CD14-positive monocyte (primary cell): Measurements from ENCODE around the gene LEKR1. TPM values are rescaled to one million over a fixed set of nuclear protein-coding genes. Genes with fewer than 3 reads are reported as not detected.

Source experiments
- DNase-seq, 3 donors: peaks; one replicate each; pipeline ENCODE4 v3.0.0-alpha.2; 2011 to 2022
- H2AFZ ChIP-seq: 2 replicates; pipeline ENCODE4 v1.6.0; 2012; ENCODE audit warnings: mild to moderate bottlenecking, low read depth, low read length, inconsistent platforms; ENCODE audit not compliant: insufficient read depth, poor library complexity, severe bottlenecking
- H3K27ac ChIP-seq, 2 donors: 1 replicate in 1 of 2; 2 replicates in 1 of 2; pipeline ENCODE4 v1.5.1; 2012 to 2013; ENCODE audit warnings: low read length in 2 of 2, control low read depth in 1 of 2, inconsistent platforms in 1 of 2, low read depth in 1 of 2, mild to moderate bottlenecking in 1 of 2
- H3K27me3 ChIP-seq, 2 donors: one replicate each; pipeline versions ENCODE4 v1.6.0 to v1.6.1; 2011 to 2013; ENCODE audit warnings: low read length in 2 of 2; ENCODE audit not compliant: control insufficient read depth in 2 of 2, insufficient read depth in 2 of 2
- H3K36me3 ChIP-seq, 2 donors: replicated peaks in 1 of 2; 1 replicate in 1 of 2; 2 replicates in 1 of 2; pipeline versions ENCODE4 v1.5.1 to v1.6.1; 2012 to 2013; ENCODE audit warnings: low read length in 2 of 2, control low read depth in 1 of 2, inconsistent platforms in 1 of 2, mild to moderate bottlenecking in 1 of 2; ENCODE audit not compliant: insufficient read depth in 2 of 2, control insufficient read depth in 1 of 2
- H3K4me1 ChIP-seq, 2 donors: 1 replicate in 1 of 2; 2 replicates in 1 of 2; pipeline versions ENCODE4 v1.5.1 to v1.6.1; 2012 to 2013; ENCODE audit warnings: low read length in 2 of 2, control low read depth in 1 of 2, inconsistent platforms in 1 of 2, mild to moderate bottlenecking in 1 of 2, moderate library complexity in 1 of 2; ENCODE audit not compliant: insufficient read depth in 2 of 2, control insufficient read depth in 1 of 2
- H3K4me2 ChIP-seq: replicated peaks from 2 replicates; pipeline ENCODE3; 2012; ENCODE audit warnings: low read length, moderate library complexity, mild to moderate bottlenecking; ENCODE audit not compliant: poor library complexity, severe bottlenecking; ENCODE audit errors: extremely low read depth
- H3K4me3 ChIP-seq, 3 experiments: fragments of 200-600 bp in 1 of 3; sonication (generic) in 1 of 3; replicated peaks in 1 of 3; 1 replicate in 2 of 3; 2 replicates in 1 of 3; pipeline ENCODE4 v1.5.1; 2011 to 2013; ENCODE audit warnings: low read length in 3 of 3, mild to moderate bottlenecking in 3 of 3, control low read depth in 2 of 3, low read depth in 2 of 3, inconsistent platforms in 1 of 3, moderate library complexity in 1 of 3
- H3K79me2 ChIP-seq: 2 replicates; pipeline ENCODE4 v1.6.0; 2012; ENCODE audit warnings: mild to moderate bottlenecking, control low read depth, inconsistent platforms, low read length, moderate library complexity; ENCODE audit not compliant: insufficient read depth
- H3K9ac ChIP-seq: 2 replicates; pipeline ENCODE4 v1.6.0; 2017; ENCODE audit warnings: low read length, mild to moderate bottlenecking; ENCODE audit not compliant: insufficient read depth, poor library complexity, severe bottlenecking
- H3K9me3 ChIP-seq, 2 donors: replicated peaks in 1 of 2; 1 replicate in 1 of 2; 2 replicates in 1 of 2; pipeline versions ENCODE4 v1.5.1 to v1.6.1; 2012 to 2013; ENCODE audit warnings: low read length in 2 of 2, control low read depth in 1 of 2; ENCODE audit not compliant: control insufficient read depth in 1 of 2, insufficient read depth in 1 of 2
- H4K20me1 ChIP-seq: 2 replicates; pipeline ENCODE4 v1.6.0; 2012; ENCODE audit warnings: mild to moderate bottlenecking, low read length, control low read depth, moderate library complexity; ENCODE audit not compliant: insufficient read depth
- H3K27ac Mint-ChIP-seq, 7 donors: one replicate each; pipeline ENCODE4 v1.8.0; 2020; ENCODE audit warnings: mild to moderate bottlenecking in 7 of 7, mixed read lengths in 7 of 7, moderate library complexity in 6 of 7, inconsistent platforms in 2 of 7
- H3K27me3 Mint-ChIP-seq, 3 donors: one replicate each; pipeline ENCODE4 v1.8.0; 2021 to 2022; ENCODE audit warnings: low read depth in 3 of 3, mild to moderate bottlenecking in 3 of 3, mixed read lengths in 3 of 3, moderate library complexity in 3 of 3, inconsistent platforms in 1 of 3
- H3K36me3 Mint-ChIP-seq, 2 donors: one replicate each; pipeline ENCODE4 v1.8.0; 2020; ENCODE audit warnings: mixed read lengths in 2 of 2, inconsistent platforms in 1 of 2, mild to moderate bottlenecking in 1 of 2
- H3K4me1 Mint-ChIP-seq: one replicate; pipeline ENCODE4 v1.8.0; 2020; ENCODE audit warnings: mild to moderate bottlenecking, mixed read lengths
- H3K4me3 Mint-ChIP-seq, 2 donors: one replicate each; pipeline ENCODE4 v1.8.0; 2020; ENCODE audit warnings: mild to moderate bottlenecking in 2 of 2, mixed read lengths in 2 of 2, moderate library complexity in 1 of 2
- H3K9me3 Mint-ChIP-seq, 7 donors: one replicate each; pipeline ENCODE4 v1.8.0; 2020 to 2022; ENCODE audit warnings: mixed read lengths in 7 of 7, mild to moderate bottlenecking in 6 of 7, moderate library complexity in 6 of 7, inconsistent platforms in 2 of 7
- WGBS: methylation state at CpG from one replicate; pipeline ENCODE4 v1.1.5; 2013; ENCODE audit warnings: missing lambda C conversion rate; ENCODE audit not compliant: insufficient coverage; 5-methylcytosine and 5-hydroxymethylcytosine counted together
- intact Hi-C, 2 donors: fragments of 100-400 bp; cut with micrococcal nuclease; formaldehyde crosslinking; loops; one replicate each; pipeline versions ENCODE4 v1.15.0 to v1.15.1; 2023
- polyA plus RNA-seq, 3 donors: library from polyadenylated mRNA; depleted of rRNA in 1 of 3; unstranded in 2 of 3; stranded (reverse) in 1 of 3; fragments of 300-500 nt in 2 of 3; fragments of >200 nt in 1 of 3; fragmentation: Illumina TruSeq in 2 of 3; gene quantifications; 1 replicate in 2 of 3; 2 replicates in 1 of 3; pipeline ENCODE4 v1.2.3, GENCODE V29; 2012 to 2021
- TF ChIP-seq, protein P1 (sequence below): fragments of 200-600 bp; IDR thresholded peaks from one replicate; pipeline ENCODE4 v1.8.0; 2022; ENCODE audit warnings: antibody characterized with exemption, mild to moderate bottlenecking

The LEKR1 gene
- polyA plus RNA-seq, 3 donors = 0.51 to 0.80 TPM; not detected in 1

DNA sequence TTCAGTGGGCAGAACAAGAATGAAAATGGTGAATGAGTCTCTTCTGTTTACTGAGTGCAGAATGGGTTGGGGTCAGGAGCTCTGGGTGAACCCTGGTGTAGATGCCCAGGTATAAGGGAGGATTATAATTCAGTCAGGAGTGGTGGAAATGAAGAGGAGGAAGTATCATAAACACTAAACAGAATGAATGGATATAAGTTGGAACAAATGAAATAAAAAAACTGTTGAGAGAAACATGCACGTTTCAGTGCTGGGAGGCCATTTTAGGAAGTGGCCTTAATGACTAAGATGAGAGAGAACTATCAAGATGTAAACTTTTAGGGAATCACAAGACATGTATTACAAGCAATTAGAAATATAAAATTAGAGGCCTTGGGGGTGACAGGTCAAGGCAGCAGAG is 32.8 kb upstream of the LEKR1 start:
- no peak overlapping the region for H3K9ac ChIP-seq
- peaks cover 10 to 19% of the 10 kb centered on the region in 2 donors for H3K4me1 ChIP-seq
- Mint-ChIP-seq H3K36me3 (no peaks in the 10 kb centered on the region), H3K4me3 (no peak overlapping the region), H3K9me3 (no peaks in the 10 kb centered on the region), H3K27me3 (no peaks in the 10 kb centered on the region), H3K4me1 (peaks cover 26% of the 10 kb centered on the region), H3K27ac (peak overlapping the region in 5 of 7 donors; percentile 1 to 79 (median 39))
- H3K79me2 ChIP-seq = no peaks in the 10 kb centered on the region
- no peak overlapping the region for H2AFZ ChIP-seq
- H3K9me3 ChIP-seq = no peaks in the 10 kb centered on the region
- no peak overlapping the region for H3K4me2 ChIP-seq
- no peak overlapping the region for H3K4me3 ChIP-seq
- H3K36me3 ChIP-seq = no peaks in the 10 kb centered on the region
- no CpG with 5 or more reads among the region's 1 CpG for WGBS
- peak in 1 of 3 donors; percentile 27 for DNase-seq
- TF ChIP-seq, protein P1, sequence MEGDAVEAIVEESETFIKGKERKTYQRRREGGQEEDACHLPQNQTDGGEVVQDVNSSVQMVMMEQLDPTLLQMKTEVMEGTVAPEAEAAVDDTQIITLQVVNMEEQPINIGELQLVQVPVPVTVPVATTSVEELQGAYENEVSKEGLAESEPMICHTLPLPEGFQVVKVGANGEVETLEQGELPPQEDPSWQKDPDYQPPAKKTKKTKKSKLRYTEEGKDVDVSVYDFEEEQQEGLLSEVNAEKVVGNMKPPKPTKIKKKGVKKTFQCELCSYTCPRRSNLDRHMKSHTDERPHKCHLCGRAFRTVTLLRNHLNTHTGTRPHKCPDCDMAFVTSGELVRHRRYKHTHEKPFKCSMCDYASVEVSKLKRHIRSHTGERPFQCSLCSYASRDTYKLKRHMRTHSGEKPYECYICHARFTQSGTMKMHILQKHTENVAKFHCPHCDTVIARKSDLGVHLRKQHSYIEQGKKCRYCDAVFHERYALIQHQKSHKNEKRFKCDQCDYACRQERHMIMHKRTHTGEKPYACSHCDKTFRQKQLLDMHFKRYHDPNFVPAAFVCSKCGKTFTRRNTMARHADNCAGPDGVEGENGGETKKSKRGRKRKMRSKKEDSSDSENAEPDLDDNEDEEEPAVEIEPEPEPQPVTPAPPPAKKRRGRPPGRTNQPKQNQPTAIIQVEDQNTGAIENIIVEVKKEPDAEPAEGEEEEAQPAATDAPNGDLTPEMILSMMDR = no peak
- H3K27ac ChIP-seq = no peak overlapping the region
- H3K27me3 ChIP-seq = no peaks in the 10 kb centered on the region
- intact Hi-C loops = no loop called here
- no peaks in the 10 kb centered on the region for H4K20me1 ChIP-seq

DNA sequence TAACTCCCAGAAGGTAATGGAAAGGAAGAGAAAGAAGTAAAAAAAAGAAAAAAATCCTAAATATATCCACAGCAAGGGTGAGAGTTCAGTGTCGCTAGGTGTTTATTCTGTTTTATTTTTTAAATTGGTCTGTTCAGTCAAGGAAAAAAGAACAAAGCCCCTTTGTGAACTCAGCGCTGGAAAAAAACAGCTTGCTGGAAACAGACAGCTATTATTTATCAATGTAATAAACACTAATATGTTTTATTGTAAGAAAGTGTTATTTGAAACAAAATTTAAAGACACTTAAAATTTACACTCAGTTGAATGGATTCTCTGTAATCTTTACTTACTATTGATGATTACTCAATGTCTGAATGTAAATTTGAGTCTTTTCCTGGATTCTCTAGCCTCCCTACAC is 32.3 kb upstream of the LEKR1 start:
- WGBS = no CpG with 5 or more reads among the region's 2 CpGs
- Histone ChIP-seq H3K9ac (no peak overlapping the region), H2AFZ (no peak overlapping the region), H3K27me3 (no peaks in the 10 kb centered on the region), H3K9me3 (no peaks in the 10 kb centered on the region), H3K4me2 (no peak overlapping the region), H3K79me2 (no peaks in the 10 kb centered on the region), H3K27ac (no peak overlapping the region), H3K4me1 (peaks cover 10 to 19% of the 10 kb centered on the region in 2 donors), H3K36me3 (no peaks in the 10 kb centered on the region), H4K20me1 (no peaks in the 10 kb centered on the region), H3K4me3 (no peak overlapping the region)
- H3K36me3 Mint-ChIP-seq = no peaks in the 10 kb centered on the region
- DNase-seq = no peak
- TF ChIP-seq, protein P1 = no peak
- H3K4me1 Mint-ChIP-seq = peaks cover 26% of the 10 kb centered on the region
- no peaks in the 10 kb centered on the region for H3K9me3 Mint-ChIP-seq
- no peak overlapping the region for H3K4me3 Mint-ChIP-seq
- intact Hi-C loops = no loop called here
- no peaks in the 10 kb centered on the region for H3K27me3 Mint-ChIP-seq
- H3K27ac Mint-ChIP-seq = peak overlapping the region in 1 of 7 donors; percentile 56
